Stimulated activated memory B cell treated with anti-CD40 and anti-IgM and Interleukin-4, amounts not matched to agents 10 μg/mL and 1 μg/mL and 100 μg/mL, for 72 hours (primary cell): ENCODE results near the gene HGD.
"Not testable (repeated sequence)": the region's sequence is repeated elsewhere in the genome, so short reads cannot be mapped to it uniquely, and the experiment has no call there.

Experiments
- ATAC-seq: fragments of 150-1000 bp; cut with Tn5 transposase; 2 replicates; pipeline ENCODE4 v1.10.0; 2021
- H3K27ac Mint-ChIP-seq: one replicate; pipeline ENCODE4 v1.8.0; 2022; ENCODE audit warnings: mild to moderate bottlenecking, mixed read lengths
- H3K27me3 Mint-ChIP-seq: one replicate; pipeline ENCODE4 v1.8.0; 2022; ENCODE audit warnings: mixed read lengths
- H3K36me3 Mint-ChIP-seq: one replicate; pipeline ENCODE4 v1.8.0; 2022; ENCODE audit warnings: mixed read lengths
- H3K4me1 Mint-ChIP-seq: one replicate; pipeline ENCODE4 v1.8.0; 2022; ENCODE audit warnings: mixed read lengths
- H3K4me3 Mint-ChIP-seq: one replicate; pipeline ENCODE4 v1.8.0; 2022; ENCODE audit warnings: mild to moderate bottlenecking, moderate library complexity, mixed read lengths
- H3K9me3 Mint-ChIP-seq: one replicate; pipeline ENCODE4 v1.8.0; 2022; ENCODE audit warnings: mixed read lengths

The HGD gene

DNA sequence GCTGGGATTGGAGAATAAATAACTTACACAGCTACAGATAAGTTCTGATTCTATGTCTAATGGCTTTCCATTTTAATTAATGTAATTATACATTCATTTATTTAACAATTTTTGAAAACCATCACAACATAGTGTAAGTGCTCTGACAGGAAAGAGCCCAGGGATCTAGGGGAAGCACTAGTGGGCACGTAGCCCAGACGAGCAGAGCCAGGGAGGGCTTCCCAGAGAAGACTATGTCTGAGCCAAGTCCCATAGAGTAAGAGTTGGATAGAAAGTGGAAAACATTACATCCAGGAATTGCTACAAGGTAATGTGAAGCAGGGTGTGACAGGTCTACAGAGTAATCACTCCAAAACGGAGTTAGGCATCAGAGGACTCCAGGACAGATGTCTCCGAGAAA is 2.9 kb upstream of the HGD start:
- Mint-ChIP-seq H3K9me3 (no peaks in the 10 kb centered on the region), H3K36me3 (peaks cover 15% of the 10 kb centered on the region), H3K27ac (peak overlapping the region; percentile 22), H3K4me1 (peaks cover 17% of the 10 kb centered on the region), H3K4me3 (no peak overlapping the region), H3K27me3 (no peaks in the 10 kb centered on the region)
- no peak for ATAC-seq

DNA sequence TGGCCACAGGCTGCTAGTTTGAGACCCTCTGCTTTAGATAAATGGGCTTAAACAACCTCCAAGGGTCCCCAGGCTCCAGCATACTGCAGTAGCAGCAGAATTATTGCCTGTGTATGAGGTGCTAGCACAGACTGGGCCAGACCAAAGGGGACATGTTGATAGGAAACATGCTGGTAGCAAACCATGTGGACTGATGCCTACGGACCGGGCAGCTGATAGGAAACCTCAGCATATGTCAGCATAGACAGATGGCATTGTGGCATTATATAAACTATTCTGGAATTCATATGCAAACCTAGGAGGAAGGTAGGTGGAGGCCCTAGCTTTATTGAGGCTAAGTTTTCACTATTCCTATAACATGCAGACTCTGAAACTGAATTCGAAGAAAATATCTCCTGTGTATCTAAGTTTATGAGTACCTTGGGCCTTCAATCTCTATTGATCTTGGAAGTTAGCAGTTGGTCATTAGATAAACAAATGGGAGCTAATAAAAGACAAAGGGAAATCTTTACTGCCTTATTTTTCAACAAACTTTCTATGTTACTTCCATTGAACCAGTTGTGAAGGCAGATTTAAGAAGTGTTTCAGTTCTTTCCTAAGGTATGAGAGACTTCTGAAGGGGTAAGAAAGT is 1.7 kb upstream of the HGD start:
- H3K9me3 Mint-ChIP-seq: no peaks in the 10 kb centered on the region
- H3K4me3 Mint-ChIP-seq: no peak overlapping the region
- ATAC-seq: no peak
- H3K4me1 Mint-ChIP-seq: peaks cover 26% of the 10 kb centered on the region
- no peak overlapping the region for H3K27ac Mint-ChIP-seq
- no peaks in the 10 kb centered on the region for H3K27me3 Mint-ChIP-seq
- peaks cover 15% of the 10 kb centered on the region for H3K36me3 Mint-ChIP-seq

DNA sequence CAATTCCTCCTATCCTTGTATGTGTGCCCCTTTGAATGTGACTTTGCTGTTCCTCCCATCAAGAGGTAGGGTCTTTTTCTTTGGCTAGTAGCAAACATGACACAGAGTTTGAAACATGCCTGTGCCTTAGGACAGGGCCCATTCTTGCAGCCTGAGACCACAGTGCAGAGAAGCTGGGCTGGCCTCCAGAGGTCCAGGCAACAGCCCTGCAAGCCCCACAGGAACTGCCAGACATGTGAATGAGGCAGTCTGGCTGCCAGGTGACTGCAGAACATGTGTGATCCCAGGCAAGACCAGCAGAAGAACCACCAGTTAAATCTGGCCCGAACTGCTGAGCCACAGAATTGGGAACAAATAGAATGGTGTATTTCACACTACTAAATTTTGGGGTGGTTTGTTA is 1.2 kb upstream of the HGD start:
- Mint-ChIP-seq H3K4me3 (no peak overlapping the region), H3K9me3 (no peaks in the 10 kb centered on the region), H3K36me3 (peaks cover 15% of the 10 kb centered on the region), H3K27ac (peak overlapping the region; percentile 25), H3K4me1 (peaks cover 27% of the 10 kb centered on the region), H3K27me3 (no peaks in the 10 kb centered on the region)
- ATAC-seq: no peak

DNA sequence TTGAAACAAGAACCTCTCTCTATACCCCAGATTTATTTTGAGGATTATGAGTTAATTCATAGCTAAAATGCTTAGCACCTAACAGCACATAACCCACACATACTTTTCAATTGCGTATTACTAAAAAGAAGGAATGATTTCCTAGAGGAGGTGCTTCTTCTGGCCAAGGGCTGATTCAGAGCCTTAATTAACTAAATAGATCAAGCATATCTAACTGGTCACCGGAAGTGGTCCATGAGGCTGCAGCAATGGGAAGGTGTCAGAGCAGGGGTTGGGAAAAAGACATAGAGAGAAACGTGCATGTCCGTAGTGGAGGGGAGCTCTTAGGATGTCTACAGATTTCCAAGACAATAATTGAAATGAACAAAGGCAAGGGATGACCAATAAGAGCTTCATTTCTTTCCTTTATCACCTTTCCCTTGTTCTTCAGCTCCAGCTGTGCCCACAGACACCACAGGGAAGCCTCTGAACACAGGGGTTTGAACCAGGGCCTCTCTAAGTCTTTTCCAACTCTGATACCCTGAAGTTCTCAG is 467 bp downstream of the HGD start:
- Mint-ChIP-seq H3K4me1 (peaks cover 24% of the 10 kb centered on the region), H3K4me3 (no peak overlapping the region), H3K27me3 (no peaks in the 10 kb centered on the region), H3K27ac (no peak overlapping the region), H3K9me3 (peaks cover 9% of the 10 kb centered on the region), H3K36me3 (peaks cover 18% of the 10 kb centered on the region)
- no peak for ATAC-seq

DNA sequence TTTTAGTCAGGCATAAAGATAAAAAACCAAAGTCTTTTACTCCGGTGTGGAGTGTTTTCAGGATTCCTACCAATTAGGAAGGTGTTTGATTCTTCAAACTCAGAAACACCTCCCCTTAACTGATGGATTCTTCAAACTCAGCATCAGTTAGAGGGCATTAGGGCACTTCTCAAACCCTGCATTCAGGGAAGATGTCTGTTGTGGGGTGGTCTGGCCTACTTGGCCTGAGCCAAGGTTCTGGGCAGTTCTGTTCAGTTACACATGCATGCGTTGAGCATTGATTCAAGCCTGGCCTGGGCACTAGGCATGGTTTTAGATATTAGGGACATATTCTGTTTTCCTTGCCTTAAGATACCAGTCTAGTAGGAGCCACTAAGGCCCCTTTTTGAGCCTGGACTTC is 1.0 kb downstream of the HGD start:
- no peak overlapping the region for H3K4me3 Mint-ChIP-seq
- peaks cover 23% of the 10 kb centered on the region for H3K4me1 Mint-ChIP-seq
- H3K36me3 Mint-ChIP-seq: peaks cover 15% of the 10 kb centered on the region
- no peak for ATAC-seq
- peaks cover 12% of the 10 kb centered on the region for H3K9me3 Mint-ChIP-seq
- H3K27me3 Mint-ChIP-seq: no peaks in the 10 kb centered on the region
- H3K27ac Mint-ChIP-seq: no peak overlapping the region

DNA sequence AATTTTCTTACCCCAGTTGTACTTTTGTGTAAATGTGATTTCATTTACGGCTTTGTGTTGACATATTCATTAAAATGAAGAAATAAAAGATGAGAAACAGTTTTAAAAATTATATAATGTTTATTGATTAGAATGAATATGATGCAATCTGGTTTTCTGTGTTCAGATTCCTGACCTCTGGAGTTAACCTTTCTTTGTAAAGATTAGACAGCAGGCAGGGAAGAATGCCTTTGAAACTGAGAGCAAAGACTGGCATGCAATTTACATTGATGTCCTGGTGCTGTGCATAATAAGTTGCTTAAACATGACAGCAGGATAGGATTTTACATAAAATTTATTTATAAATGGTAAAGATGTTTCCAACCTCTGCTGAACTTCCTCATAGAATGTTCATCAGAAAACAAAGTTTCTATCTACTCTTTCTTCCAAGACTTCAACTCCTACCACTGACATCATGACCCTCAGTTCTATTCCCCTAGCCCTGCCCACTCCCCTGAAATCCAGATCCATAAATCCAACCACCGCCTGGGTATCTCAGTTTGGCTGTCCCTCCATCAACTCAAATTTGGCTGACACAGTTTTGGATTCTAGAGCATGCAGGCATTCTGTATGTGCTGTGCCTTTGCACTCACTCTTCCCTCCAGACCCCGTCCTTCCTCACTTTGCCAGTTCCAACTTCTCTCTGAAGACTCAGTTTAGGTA is 1.7 kb downstream of the HGD start:
- Mint-ChIP-seq H3K36me3 (peaks cover 12% of the 10 kb centered on the region), H3K27me3 (no peaks in the 10 kb centered on the region), H3K4me3 (no peak overlapping the region), H3K9me3 (peaks cover 12% of the 10 kb centered on the region), H3K27ac (no peak overlapping the region), H3K4me1 (peaks cover 23% of the 10 kb centered on the region)
- no peak for ATAC-seq

DNA sequence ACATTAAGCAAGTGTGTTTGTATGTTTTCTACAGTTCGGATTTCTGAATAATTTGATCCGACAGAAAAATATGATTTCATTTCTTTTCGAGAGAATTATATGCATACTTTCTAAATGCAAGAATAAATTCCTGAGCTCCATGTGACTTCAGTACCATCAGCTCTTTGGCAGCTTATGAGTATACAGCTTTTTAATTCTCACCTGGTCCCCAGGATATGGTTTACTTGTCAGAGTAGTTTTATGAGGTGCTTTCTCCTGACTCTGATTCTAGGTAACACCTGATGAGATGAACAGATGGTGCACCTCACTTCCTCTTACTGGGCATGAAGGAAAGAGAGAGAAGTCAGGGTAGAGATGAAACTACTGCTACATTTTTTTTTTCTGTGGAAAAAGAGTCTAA is 3.1 kb downstream of the HGD start:
- Mint-ChIP-seq H3K27me3 (no peaks in the 10 kb centered on the region), H3K27ac (peak overlapping the region; percentile 75), H3K9me3 (peaks cover 12% of the 10 kb centered on the region), H3K36me3 (peaks cover 6% of the 10 kb centered on the region), H3K4me3 (no peak overlapping the region), H3K4me1 (peaks cover 23% of the 10 kb centered on the region)
- peak; percentile 69 for ATAC-seq

DNA sequence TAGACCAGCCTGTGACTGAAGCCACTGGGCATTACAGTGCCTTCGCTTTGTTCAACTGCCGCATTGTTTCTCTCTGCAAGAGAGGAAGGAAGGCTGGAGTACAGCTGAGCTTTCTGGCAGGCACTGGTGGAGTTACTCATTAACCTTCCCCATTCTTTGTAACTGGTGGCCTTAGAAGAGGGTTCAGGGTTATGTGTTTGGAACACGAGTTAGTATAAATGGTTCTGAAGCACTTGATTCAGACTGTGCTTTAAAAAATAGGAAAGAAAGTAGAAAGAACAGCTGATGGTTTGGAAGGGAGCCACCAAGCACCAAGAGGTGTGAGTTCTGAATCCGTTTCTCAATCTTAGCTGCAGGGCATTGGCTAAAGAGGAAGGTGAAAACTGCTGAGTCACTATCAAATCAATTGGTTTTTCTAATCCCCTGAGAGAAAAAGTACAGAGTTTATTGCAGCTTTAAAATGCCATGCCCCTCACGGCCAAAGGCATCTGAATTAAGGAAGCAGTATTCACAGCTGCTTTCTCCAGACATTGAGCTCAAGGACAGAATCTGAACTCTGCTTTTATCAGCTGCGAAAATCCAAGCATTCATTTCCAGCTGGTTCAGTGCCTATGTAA is 3.6 kb downstream of the HGD start:
- H3K27ac Mint-ChIP-seq: peak overlapping the region; percentile 75
- no peak overlapping the region for H3K4me3 Mint-ChIP-seq
- peaks cover 6% of the 10 kb centered on the region for H3K36me3 Mint-ChIP-seq
- peaks cover 12% of the 10 kb centered on the region for H3K9me3 Mint-ChIP-seq
- peaks cover 23% of the 10 kb centered on the region for H3K4me1 Mint-ChIP-seq
- no peaks in the 10 kb centered on the region for H3K27me3 Mint-ChIP-seq
- peak; percentile 63 for ATAC-seq

DNA sequence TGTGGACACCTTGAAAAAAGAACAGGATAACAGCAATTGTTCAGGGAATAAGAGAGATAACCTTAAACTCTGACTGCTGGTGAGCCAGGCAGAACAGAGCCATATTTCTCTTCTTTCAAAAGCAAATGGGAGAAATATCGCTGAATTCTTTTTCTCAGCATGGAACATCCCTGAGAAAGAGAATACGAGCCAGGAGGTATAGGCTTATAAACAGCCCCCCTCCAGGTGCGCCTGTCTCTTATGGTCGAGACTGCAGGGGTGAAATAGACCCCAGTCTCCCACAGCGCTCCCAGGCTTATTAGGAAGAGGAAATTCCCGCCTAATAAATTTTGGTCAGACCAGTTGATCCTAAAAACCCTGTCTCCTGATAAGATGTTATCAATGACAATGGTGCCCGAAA is 4.8 kb downstream of the HGD start:
- H3K4me3 Mint-ChIP-seq, H3K27me3 Mint-ChIP-seq, H3K27ac Mint-ChIP-seq, H3K36me3 Mint-ChIP-seq, ATAC-seq: not testable (repeated sequence)
- H3K9me3 Mint-ChIP-seq: peaks cover 12% of the 10 kb centered on the region
- H3K4me1 Mint-ChIP-seq: peaks cover 23% of the 10 kb centered on the region

DNA sequence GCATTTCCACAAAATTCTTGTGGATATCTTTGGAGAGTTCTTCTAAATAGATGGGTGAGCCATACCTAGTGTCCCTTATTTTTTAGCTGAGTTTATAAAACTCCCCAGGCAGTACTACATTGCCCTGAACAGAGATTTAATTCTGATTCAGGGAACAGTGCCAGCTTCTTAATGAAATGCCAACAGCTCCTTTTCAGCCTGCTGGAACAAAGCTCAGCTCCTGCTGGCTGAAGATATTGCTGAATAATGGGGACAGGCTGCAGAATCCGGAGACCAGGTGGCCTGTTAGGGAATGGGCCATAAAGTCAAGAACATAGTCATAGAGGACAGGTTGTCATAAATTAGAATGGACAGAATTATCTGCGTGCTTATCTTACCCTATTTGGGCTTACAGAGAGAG is 8.9 kb downstream of the HGD start:
- H3K4me1 Mint-ChIP-seq: peaks cover 1% of the 10 kb centered on the region
- H3K27me3 Mint-ChIP-seq: no peaks in the 10 kb centered on the region
- H3K4me3 Mint-ChIP-seq: no peak overlapping the region
- H3K36me3 Mint-ChIP-seq: peaks cover 6% of the 10 kb centered on the region
- H3K9me3 Mint-ChIP-seq: peaks cover 14% of the 10 kb centered on the region
- no peak for ATAC-seq
- no peak overlapping the region for H3K27ac Mint-ChIP-seq

DNA sequence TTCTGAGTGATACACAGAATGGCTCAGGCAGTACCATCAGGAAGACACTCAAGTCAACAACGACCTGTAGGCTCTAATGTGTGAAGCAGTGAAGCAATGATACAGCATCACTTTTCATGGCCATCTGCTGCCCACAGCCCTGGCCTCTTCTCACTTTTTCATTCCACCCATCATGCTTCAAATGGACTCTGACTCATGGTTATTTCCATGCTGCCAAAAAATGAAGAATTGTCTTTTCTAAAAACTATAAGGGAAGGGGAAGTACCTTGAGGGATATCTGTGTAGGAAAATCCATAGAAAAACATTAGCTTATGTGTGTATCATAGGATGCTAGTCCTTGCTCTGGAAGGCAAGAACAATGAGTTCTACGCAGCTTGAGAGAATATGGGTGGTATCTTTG is 11.5 kb downstream of the HGD start:
- no peaks in the 10 kb centered on the region for H3K27me3 Mint-ChIP-seq
- no peaks in the 10 kb centered on the region for H3K4me1 Mint-ChIP-seq
- no peaks in the 10 kb centered on the region for H3K36me3 Mint-ChIP-seq
- peaks cover 3% of the 10 kb centered on the region for H3K9me3 Mint-ChIP-seq
- H3K27ac Mint-ChIP-seq: no peak overlapping the region
- H3K4me3 Mint-ChIP-seq: no peak overlapping the region
- no peak for ATAC-seq

DNA sequence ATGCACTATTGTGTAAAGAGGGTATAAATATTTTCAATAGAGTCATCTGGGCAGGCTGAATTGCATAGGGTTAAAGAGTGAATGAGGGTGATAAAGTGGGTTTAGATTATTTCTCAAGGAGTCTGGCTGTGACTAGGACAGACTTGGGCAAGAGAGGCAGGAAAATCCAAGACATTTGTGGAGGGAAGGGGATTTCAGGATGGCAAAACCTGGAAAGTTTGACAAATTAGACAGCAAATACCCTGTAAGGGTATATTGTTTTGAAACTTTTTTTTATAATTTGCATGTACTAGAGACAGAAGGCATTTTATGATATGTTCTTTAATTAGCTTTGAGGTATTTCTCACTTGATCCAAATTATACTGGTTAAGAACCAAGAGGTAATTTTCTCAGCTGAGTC is 17.1 kb downstream of the HGD start:
- H3K36me3 Mint-ChIP-seq: no peaks in the 10 kb centered on the region
- H3K9me3 Mint-ChIP-seq: peaks cover 1% of the 10 kb centered on the region
- no peak overlapping the region for H3K27ac Mint-ChIP-seq
- no peaks in the 10 kb centered on the region for H3K4me1 Mint-ChIP-seq
- no peak for ATAC-seq
- H3K27me3 Mint-ChIP-seq: peaks cover 13% of the 10 kb centered on the region
- H3K4me3 Mint-ChIP-seq: no peak overlapping the region

DNA sequence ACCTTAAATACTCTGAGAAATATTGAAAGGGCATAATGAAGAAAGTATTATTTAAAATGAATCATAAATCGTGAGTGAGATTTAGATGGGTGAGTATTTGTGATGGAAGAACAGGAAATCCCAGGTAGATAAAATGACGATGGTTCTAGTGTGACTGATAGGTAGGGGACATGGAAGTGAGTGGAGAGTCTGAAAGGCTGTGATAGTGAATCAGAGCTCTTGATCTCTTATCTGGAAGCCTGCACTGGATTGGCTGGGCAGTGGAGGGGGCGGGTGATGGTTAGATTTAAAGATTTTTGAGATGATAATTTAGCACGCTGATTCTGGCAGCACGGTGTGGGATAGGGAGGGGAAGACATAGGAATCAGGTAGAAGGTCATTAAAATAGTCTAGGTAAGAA is 20.1 kb downstream of the HGD start:
- Mint-ChIP-seq H3K4me1 (peaks cover 7% of the 10 kb centered on the region), H3K27ac (no peak overlapping the region), H3K36me3 (no peaks in the 10 kb centered on the region), H3K4me3 (no peak overlapping the region), H3K27me3 (peaks cover 13% of the 10 kb centered on the region), H3K9me3 (no peaks in the 10 kb centered on the region)
- no peak for ATAC-seq

DNA sequence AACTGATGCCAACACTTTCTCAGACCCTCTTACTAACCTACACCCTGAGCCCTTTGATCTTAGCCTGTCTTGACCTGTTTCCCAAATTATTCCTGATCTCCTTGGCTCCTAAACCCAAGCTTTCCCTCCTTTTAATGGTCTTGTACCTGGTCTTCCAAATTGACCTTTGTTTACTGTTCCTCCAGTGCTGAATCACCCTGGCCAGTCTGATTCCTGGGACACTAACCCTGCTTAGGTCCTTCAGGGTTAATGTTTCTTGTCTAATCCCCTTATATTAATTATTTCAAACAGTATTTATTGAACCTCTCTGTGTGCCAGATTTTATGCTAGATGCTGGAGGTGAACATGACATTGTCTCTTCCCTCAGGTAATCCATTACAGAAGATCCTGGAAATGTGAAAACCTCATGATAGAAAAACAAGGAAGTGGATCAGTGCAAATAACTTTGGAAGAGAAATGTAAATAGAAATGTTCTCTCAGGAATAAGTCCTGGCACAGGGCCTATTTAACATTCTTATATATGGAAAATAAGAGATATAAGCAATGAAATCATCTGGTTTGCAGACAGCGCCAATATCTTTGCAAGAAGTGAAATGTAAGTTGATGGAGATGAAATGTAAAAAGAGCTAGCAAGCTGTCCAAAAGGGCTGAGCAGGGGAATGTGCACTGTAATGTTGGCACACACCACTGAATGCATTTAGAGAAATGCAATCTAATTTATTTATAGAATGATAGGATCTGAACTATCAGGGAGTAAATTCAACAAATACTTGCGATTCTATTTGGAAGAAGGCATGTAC is 20.7 kb downstream of the HGD start:
- no peak for ATAC-seq
- no peaks in the 10 kb centered on the region for H3K36me3 Mint-ChIP-seq
- H3K4me1 Mint-ChIP-seq: peaks cover 7% of the 10 kb centered on the region
- H3K9me3 Mint-ChIP-seq: no peaks in the 10 kb centered on the region
- H3K4me3 Mint-ChIP-seq: no peak overlapping the region
- H3K27ac Mint-ChIP-seq: no peak overlapping the region
- peaks cover 13% of the 10 kb centered on the region for H3K27me3 Mint-ChIP-seq

DNA sequence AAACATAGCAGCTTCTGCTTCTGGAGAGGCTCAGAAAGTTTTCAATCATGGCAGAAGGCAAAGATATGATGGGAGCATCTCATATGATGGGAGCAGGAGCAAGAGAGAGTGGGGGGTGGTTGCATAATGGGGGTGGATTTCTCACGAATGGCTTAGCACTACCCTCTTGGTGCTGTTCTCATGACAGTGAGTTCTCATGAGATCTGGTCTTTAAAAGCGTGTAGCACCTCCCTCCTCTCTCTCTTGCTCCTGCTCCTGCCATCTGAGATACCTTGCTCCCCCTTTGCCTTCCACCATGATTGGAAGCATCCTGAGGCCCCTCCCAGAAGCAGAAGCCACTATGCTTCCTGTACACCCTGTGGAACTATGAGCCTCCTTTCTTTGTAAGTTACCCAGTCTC is 22.2 kb downstream of the HGD start:
- Mint-ChIP-seq H3K4me3 (no peak overlapping the region), H3K36me3 (no peaks in the 10 kb centered on the region), H3K27me3 (peaks cover 13% of the 10 kb centered on the region), H3K9me3 (no peaks in the 10 kb centered on the region), H3K4me1 (peaks cover 7% of the 10 kb centered on the region), H3K27ac (no peak overlapping the region)
- ATAC-seq: no peak
